SK-N-DZ (cell line): ENCODE data around the gene NEK7.

Source experiments
- DNase-seq: peaks from one replicate; pipeline ENCODE4 v3.0.0-alpha.2; 2015; ENCODE audit warnings: low spot score

NEK7 gene

GRCh38 chr1:198255784-198256183, 99.0 kb downstream of the NEK7 start:
- DNase-seq: no peak

- DNase-seq: no peak
These were observed 101.7 kb downstream of the NEK7 start for GRCh38 chr1:198258491-198258890.

GRCh38 chr1:198259333-198260074, 102.7 kb downstream of the NEK7 start:
- DNase-seq: no peak

- DNase-seq: no peak
These were observed 105.1 kb downstream of the NEK7 start for GRCh38 chr1:198261886-198262285.

GRCh38 chr1:198263186-198263585, 106.4 kb downstream of the NEK7 start:
- no peak for DNase-seq

GRCh38 chr1:198264282-198264681, 107.5 kb downstream of the NEK7 start:
- no peak for DNase-seq

GRCh38 chr1:198265073-198265661, 108.4 kb downstream of the NEK7 start:
- DNase-seq: no peak

GRCh38 chr1:198267056-198267455, 110.3 kb downstream of the NEK7 start:
- DNase-seq: no peak

- no peak for DNase-seq
These were observed 111.1 kb downstream of the NEK7 start for GRCh38 chr1:198267921-198268320.

- DNase-seq: no peak
These were observed 112.2 kb downstream of the NEK7 start for GRCh38 chr1:198268784-198269645.

- no peak for DNase-seq
These were observed 112.8 kb downstream of the NEK7 start for GRCh38 chr1:198269646-198269940.

GRCh38 chr1:198270273-198270828, 113.6 kb downstream of the NEK7 start:
- no peak for DNase-seq

GRCh38 chr1:198271467-198271866, 114.7 kb downstream of the NEK7 start:
- DNase-seq: no peak

- no peak for DNase-seq
These were observed 115.7 kb downstream of the NEK7 start for GRCh38 chr1:198272492-198272891.

GRCh38 chr1:198273748-198274295, 117.0 kb downstream of the NEK7 start:
- no peak for DNase-seq

GRCh38 chr1:198275597-198275996, 118.8 kb downstream of the NEK7 start:
- no peak for DNase-seq

GRCh38 chr1:198276241-198276640, 119.4 kb downstream of the NEK7 start:
- DNase-seq: no peak

- DNase-seq: peak; percentile 80
These were observed 122.1 kb downstream of the NEK7 start for GRCh38 chr1:198278943-198279342.

- DNase-seq: no peak
These were observed 123.3 kb downstream of the NEK7 start for GRCh38 chr1:198280080-198280479.

GRCh38 chr1:198281911-198282310, 125.1 kb downstream of the NEK7 start:
- DNase-seq: no peak

- DNase-seq: peak; percentile 43
These were observed 126.4 kb downstream of the NEK7 start for GRCh38 chr1:198283222-198283621.

GRCh38 chr1:198287916-198288315, 131.1 kb downstream of the NEK7 start:
- DNase-seq: no peak
